Thyroid gland (tissue), 4 donors: ENCODE results near the gene TSPO.

Source experiments
- CTCF ChIP-seq, 6 experiments: fragments of 200-600 bp in 3 of 6; fragments of 450-650 bp in 3 of 6; sonication (generic) in 3 of 6; IDR thresholded peaks; one replicate each; pipeline ENCODE4 v1.5.1; 2016 to 2019; ENCODE audit warnings: antibody characterized with exemption in 6 of 6, mild to moderate bottlenecking in 2 of 6, inconsistent platforms in 1 of 6, moderate library complexity in 1 of 6
- POLR2A ChIP-seq, 2 donors: fragments of 450-650 bp; IDR thresholded peaks; one replicate each; pipeline ENCODE4 v1.6.1; 2017; ENCODE audit warnings: antibody characterized with exemption in 2 of 2, mild to moderate bottlenecking in 2 of 2, moderate library complexity in 1 of 2

- TF ChIP-seq CTCF (IDR thresholded peaks at IDR 0.05), result no peak
- TF ChIP-seq POLR2A (IDR thresholded peaks at IDR 0.05), result no peak
Measured at GRCh38 chr22:43113526-43114251, 37.7 kb upstream of the TSPO start.
